Ovary (tissue), 3 donors: ENCODE data around the gene CROCC.

Experiments
- CTCF ChIP-seq, 3 donors: fragments of 450-650 bp in 2 of 3; fragments of 200-600 bp in 1 of 3; IDR thresholded peaks; one replicate each; pipeline versions ENCODE4 v1.5.1 to v1.8.0; 2016 to 2022; ENCODE audit warnings: antibody characterized with exemption in 3 of 3, mild to moderate bottlenecking in 1 of 3
- EP300 ChIP-seq: sonication (generic); formaldehyde crosslinking; IDR thresholded peaks from one replicate; pipeline ENCODE4 v1.6.1; 2017; ENCODE audit warnings: antibody characterized with exemption
- POLR2A ChIP-seq: fragments of 450-650 bp; IDR thresholded peaks from one replicate; pipeline ENCODE4 v1.6.1; 2017; ENCODE audit warnings: antibody characterized with exemption, mild to moderate bottlenecking, moderate library complexity
- donor health status: DM: no; HTN: no; CAD: no.

- no peak for TF ChIP-seq CTCF (IDR thresholded peaks at IDR 0.05)
- no peak for TF ChIP-seq POLR2A
- no peak for TF ChIP-seq EP300
Measured at GRCh38 chr1:16924919-16925477, 3.3 kb downstream of the CROCC start.
